Measurements from ENCODE around the gene CTRL.
"Not testable (repeated sequence)": the region's sequence is repeated elsewhere in the genome, so short reads cannot be mapped to it uniquely, and the experiment has no call there.

Gene CTRL

DNA sequence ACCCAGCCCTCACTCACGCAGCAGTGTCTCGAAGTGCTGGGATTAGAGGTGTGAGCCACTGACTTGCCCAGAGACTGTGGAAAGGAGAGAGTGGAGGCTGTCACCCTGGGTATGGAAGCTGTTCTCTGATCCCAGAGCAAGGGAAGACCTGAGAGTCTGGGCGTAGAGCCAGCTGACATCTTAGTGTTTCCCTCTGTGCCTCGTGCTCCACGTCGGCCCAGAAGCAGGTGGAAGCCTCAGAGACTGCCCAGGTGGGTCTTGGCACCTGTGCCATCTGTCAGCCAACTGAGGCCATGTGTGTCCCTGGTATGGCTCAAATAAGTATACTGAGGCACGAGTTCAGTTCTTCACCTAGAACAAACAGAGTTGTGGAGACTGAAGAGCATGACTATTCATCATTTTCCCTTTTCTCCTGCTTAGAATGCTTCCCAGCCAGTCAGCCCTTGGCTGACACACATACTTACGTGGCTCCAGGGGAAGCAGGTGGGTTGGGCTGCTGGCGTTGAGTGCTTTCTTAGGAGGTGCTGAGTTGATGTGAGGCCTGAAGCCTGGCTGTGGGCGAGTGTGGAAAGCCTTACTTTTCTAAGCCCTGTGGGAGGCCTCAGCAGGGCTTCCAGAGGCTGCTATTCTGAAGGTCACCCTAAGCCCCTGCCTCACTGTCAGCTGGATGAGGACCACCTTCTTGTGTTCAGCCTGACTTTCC, 8.1 kb downstream of the CTRL start:
- no peak for DNase-seq

DNA sequence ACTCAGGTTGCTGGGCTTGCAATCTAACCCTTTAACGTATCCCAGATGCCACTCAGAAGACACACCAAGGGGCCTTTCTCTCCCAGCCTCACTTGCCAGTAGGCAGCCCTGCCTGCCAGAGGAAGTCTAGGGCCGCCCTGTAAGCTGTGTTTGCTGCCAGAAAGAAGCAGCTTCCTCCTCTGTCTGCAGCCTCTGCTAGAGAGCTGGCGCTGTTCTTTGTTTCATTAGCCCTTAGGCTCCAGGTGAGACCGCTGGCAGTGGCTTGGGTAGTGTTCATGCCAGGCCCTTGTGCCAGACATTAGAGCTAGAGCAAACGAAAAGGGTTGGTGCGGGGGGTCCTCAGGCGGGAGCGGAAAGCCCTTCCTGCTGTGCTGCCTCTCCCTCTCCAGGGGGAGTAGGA, 8.9 kb downstream of the CTRL start:
- DNase-seq: peak in 1 of 2 experiments; percentile 27

DNA sequence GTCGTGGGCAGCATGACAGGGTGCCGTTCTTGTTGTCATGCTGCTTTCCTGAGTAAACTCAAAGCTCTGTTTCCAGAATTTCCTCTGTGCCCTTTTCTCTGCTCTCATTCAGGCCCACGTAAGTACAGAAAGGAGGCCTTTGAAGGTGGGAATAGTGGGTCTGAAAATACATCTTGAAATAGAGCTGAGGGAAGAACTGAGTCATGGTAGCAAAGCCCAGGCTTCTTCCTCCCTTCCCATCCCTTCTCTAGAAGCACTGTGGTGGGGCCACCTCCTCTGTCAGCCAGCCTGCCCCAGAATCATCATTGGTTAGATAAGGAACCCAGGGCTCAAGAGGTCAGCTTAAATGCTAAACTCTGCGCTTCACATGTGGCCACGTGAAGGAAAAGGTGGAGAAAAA, 9.4 kb downstream of the CTRL start:
- DNase-seq: no peak

DNA sequence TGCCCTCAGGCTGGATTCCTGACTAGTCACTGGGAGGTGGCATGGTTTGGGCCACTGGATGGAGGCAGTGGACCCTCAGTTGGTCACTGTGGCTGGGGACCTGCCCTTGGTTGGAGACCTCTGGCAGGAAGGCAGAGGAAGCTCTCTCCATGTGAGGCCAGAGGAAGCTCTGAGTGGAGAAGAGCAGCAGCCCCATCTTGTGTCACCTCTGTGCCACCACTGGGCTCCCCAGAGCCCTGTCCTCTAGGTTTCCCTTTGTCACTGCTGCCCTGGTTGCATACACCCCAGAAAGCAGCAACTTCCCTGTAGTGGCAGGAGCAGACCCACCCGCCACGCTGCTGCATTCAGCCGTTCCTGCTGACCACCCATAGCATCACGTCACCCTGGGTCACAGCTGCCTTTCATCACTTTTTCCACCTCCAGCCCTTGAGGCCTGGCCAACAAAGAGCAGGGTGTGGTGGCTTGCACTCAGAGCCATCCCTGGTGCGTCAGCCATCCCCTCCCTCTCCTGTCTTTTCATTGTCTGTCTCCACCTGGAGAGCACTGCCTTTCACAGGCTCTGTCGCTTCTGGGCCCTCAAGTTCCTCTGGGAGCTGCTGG, 11.9 kb downstream of the CTRL start:
- no peak for DNase-seq

DNA sequence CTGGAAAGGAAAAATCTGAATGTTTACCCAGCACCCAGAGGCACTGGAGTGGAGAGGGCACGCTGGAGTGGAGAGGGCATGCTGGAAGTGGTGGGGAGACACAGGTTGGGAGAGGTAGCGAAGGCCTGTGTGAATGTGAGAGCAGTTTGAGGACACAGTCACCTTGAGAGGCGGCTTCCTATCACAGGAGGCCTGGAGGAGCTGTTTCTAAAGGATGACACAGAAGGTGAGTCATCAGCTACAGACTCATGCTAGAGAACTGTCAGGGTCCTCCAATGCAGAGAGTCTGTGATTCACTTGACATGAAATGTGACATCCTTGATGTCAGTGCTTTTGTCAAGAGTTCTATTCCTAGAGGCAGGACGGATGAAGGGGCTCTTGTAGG, 13.8 kb downstream of the CTRL start:
- no peak for DNase-seq

DNA sequence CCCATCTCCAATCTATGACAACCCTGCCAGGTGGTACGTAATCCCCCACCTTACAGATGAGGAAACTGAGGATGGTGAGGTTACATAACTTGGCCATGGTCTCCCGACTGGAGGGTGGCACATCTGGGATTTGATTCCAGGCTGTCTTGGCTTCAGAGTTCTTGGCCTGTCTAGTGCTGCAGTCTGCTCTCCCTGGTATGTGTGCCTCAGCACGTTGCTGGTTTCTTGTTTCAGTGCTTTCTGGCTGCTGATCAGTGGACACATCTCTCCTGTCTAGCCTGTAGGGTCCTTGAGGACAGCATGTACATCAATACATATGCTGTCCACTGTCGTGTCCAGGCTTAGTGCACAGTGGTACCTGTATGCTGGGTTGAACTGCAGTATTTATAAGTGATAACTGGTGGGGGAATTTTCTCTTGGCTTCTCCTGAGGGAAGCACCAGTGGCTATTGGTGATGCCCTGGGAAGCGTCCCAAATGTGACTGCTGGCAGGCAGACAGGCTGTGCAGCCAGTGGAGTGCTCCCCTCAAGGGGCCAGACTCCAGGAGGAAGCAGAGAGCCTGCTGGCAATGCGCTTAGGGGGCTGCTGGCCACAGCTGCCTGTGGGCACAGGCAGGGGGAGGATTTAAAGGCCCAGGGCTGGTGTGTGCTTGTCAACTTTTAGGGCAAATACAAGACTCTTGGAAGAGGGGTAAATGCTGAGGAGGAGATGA, 14.4 kb downstream of the CTRL start:
- DNase-seq: peak; percentile 24 to 55

DNA sequence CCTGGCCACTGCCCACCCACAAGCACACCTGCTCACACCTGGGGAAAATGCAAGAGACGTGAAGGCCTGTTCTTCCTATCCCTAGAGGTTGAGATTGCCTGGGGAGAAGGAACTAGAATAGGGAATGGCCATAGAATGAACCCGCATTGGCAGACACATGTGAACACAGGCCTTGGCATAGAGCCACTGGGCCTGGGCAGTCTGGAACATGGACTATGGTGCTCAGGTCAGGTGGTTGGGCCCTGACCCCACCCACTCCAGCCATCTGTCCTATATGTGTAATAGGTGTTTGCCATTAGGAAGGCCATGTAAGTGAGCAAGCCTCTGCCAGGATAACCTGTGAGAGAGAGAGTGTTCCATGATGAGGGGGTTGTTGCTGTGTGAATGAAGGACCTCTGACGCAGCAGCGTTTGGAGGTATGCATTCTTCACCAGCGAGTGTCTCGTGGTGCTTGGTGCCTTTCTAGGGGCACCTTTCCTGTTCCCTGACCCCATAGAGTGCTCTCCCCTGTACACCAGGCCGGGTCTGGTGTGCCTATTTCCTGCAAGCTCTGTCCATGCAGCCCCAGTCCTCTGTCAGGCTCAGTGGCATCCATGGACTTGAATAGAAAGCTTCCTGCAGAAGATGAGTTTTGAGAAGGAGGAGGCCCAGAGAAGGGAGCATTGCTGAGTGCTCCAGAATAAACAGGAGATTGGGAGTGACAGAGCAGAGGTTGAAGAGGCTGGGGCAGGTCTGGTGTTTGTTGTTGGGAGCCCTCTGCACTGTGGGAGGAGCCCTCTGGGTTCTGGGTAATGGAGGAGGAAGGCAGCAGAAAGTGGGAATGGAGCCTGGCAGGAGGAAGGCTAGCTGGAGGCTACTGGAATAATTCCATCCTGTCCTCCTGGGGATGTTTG, 15.6 kb downstream of the CTRL start:
- no peak for DNase-seq

DNA sequence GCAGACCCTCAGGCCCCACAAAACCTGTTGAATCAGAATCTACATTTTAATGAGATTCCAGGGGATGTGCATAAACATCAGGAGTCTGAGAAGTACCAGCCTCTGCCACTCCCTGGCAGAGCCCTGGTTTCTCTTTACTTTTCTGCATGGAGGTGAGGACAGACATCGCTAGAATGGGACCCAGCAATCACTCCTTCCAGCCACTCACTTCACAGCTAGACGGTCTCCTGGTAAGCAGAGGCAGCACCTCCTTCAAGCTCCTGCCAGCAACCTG, 16.2 kb downstream of the CTRL start:
- not testable (repeated sequence) for DNase-seq

DNA sequence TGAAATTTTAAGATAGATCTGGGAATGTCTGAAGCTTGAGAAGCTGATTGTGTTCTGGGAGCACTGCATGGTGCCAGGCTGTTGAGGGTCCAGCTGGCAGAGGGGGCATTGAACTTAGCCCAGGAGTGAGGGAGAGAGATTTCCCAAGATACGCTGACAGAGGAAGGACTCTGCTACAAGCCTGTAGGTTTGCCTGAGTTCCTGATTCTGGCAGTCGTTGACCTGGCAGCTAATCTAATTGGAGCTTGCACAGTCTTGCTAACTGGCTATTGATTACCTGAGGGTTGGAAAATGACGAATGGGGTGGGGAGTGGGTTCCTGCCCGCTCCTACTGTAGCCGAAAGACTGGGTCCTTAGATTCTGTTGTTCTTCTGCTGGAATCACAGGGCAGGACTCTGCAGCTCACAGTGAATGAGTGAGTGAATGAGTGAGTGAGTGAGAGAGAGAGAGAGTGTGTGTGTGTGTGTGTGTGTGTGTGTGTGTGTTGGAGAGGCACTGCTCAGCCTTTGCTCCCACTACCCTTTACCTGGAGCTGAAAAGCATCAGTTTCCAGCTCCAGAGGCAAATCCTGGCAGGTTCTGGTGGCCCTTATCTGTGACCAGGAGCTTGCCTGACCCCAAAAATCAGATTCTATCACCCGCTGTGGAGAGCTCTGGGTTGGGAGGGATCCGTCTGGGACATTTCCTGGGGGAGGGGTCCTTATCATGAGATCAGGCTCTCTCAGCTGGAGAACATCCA, 16.7 kb downstream of the CTRL start:
- DNase-seq: no peak

DNA sequence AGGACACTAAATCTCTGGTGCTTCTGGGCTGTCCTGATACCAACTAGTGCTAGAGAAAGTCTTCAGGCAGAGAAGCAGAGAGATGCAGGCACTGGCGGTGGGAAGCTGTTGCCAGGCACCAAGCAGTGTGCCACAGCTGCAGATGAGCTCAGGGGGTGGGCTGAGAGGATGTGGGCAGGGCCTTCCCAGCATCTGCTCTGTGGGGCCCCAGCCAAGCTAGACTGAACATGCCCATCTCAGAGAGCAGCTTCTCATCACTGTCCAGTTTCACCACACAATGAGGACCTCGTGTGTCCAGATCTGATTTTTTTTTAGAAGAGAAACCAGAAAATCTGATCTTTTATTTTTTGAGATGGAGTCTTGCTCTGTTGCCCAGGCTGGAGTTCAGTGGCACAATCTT, 21.5 kb downstream of the CTRL start:
- DNase-seq: no peak

DNA sequence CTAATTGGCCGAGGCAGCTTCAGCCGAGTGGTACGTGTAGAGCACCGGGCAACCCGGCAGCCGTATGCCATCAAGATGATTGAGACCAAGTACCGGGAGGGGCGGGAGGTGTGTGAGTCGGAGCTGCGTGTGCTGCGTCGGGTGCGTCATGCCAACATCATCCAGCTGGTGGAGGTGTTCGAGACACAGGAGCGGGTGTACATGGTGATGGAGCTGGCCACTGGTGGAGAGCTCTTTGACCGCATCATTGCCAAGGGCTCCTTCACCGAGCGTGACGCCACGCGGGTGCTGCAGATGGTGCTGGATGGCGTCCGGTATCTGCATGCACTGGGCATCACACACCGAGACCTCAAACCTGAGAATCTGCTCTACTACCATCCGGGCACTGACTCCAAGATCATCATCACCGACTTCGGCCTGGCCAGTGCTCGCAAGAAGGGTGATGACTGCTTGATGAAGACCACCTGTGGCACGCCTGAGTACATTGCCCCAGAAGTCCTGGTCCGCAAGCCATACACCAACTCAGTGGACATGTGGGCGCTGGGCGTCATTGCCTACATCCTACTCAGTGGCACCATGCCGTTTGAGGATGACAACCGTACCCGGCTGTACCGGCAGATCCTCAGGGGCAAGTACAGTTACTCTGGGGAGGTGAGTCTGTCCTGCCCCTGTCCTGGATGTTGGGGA, 22.5 kb downstream of the CTRL start:
- no peak for DNase-seq

DNA sequence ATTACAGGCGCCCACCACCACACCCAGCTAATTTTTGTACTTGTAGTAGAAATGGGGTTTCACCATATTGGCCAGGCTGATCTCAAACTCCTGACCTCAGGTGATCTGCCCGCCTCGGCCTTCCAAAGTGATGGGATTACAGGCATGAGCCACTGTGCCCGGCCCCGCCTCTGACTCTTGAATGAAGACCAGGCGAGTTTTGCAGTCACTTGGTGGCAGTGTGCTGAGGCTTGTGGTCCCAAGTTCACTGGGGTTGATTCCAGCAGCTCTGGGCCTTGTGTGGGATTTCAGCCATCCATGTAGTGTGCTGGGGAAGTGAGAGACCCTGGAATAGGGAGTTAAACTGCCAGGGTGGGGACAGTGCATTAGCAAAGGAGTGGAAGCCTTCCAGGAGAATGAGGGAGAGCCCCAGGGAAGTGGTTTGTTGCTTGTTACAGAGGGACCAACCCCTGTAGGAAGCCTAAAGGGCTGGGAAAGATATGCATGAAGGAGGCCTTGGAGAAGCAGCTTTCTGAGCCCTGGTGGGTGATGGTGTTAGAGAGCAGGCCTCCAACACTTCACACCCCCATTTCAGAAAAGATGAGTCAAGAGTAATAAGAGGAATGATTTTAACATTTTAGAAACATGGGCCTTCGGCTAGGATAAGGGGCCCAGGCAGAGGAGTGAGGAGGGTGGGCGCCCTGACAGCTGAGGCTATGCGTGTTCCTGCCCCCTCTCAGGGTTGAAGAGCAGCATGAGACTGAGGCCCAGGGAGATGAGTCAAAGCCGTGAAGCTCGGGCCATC, 24.1 kb downstream of the CTRL start:
- no peak for DNase-seq

DNA sequence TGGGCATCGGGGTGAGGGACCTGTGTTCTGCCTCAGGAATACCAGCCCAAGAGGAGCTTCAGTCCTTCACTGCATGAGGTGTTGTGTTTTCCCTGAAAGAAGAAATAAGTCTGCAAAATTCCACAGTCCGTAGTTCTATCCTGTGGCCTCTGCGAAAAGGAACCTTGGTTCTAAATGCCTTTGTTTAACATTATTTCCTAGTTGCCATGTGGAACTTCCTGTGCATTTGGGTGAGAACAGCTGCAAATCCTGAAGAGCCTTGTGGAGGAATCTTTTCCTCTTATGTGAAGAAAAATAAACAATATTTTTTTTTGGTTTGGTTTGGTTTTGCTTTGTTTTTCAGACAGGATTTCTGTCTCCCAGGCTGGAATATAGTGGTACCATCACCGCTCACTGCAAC, 28.8 kb downstream of the CTRL start:
- no peak for DNase-seq

DNA sequence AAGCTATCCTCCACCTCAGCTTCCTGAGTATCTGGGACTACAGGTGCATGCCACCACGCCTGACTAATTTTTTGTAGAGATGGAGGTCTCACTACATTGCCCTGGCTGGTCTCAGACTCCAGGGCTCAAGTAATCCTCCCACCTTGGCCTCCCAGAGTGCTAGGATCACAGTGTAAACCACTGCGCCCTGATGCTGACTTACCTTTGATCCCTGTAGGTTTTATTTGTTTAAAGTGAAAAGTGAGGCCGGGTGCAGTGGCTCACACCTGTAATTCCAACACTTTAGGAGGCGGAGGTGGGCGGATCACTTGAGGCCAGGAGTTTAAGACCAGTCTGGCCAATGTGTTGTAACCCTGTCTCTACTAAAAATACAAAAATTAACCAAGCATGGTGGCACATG, 29.9 kb downstream of the CTRL start:
- no peak for DNase-seq

DNA sequence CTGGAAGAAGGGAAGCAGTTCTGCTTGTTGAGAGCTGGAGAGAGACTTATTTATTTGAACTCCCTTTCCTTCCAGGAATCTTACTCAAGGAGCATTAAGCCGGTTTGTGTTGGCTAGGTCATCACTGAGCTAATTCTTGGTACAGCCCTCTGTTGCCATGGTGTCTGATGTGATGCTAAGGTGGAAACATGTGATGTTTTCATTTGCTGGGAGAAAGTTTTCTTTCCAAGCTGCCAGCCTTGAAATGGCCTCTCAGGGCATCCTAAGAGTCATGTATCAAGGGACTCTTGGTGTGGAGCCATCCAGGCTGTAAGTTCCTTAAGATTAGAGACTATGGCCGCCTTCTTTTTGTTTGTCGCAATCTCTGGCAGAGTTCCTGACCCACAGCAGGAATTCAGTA, 34.4 kb downstream of the CTRL start:
- no peak for DNase-seq

DNA sequence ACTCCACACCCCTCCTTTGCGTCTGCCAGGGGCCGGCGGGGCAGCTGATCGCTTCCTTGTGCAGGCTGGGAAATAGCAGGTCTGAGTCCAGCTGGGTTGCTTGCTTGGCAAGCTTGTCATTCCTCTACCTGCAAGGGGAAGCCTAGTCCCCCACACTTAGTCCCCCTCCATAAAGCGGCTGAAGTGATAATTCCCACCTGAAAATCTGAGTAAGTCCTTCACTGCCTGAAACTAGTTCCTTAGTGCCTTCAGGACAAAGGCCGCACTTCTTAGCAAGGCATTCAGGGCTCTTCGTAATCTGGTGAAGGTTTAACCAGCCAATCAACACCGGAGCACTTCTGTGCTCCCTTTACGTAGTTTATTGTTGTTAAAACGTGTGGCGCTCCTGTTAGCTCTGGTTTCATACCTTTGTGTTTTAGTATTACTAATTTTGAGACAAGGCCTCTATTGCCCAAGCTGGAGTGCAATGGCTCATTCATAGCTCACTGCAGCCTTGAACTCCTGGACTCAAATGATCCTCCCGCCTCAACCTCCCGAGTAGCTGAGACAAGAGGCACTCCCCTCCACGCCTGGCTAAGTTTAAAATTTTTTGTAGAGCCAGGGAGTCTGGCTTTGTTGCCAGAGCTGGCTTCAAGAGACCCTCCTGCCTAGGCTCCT, 37.8 kb downstream of the CTRL start:
- DNase-seq: no peak

DNA sequence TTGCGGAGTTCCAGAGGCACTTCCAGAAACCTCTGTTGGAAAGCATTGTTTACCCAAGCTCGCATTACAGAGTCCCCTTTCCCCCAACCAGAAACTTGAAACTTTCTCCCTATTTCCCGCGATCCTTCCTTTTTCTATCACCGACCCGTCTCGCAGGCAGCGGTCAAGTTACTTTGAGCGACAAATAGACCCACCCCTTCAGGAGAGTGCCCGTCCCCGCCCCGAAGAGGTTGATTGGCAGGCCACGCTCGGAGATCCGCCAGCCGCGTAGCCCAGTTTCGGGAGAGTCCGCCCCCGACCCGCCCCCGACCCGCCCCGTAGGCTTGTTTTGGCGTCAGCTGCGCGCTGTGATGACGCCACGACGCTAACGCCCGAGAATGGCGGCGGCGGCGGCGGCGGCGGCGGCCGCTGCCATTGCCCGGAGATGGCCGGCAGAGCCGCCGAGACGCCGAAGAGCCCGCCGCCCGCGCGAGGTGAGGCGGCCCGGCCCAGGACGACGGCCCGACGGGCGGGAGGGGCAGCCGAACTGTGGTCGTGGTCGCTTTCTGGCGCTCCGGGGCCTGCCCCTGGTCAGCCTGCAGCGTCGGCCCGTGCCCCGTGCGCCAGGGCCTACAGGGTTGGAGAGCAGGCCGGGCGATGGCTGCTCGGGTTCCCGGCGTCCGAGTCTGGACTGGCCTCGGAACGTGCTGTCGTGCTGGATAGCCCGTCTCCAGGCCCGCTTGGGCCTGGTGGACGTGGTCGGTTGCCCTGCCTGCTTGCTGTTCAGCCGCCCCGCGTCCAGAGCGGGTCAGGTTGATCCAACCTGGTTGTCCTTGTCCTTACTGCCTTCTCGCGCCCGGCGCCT, 38.5 kb downstream of the CTRL start, which contains the start of gene PSKH1:
TSS of gene PSKH1 (plus strand) at position 356 of the 844 bp plus-strand sequence. CDS start 15,496 bp downstream, outside the sequence.
- peak; percentile 81 to 92 for DNase-seq

DNA sequence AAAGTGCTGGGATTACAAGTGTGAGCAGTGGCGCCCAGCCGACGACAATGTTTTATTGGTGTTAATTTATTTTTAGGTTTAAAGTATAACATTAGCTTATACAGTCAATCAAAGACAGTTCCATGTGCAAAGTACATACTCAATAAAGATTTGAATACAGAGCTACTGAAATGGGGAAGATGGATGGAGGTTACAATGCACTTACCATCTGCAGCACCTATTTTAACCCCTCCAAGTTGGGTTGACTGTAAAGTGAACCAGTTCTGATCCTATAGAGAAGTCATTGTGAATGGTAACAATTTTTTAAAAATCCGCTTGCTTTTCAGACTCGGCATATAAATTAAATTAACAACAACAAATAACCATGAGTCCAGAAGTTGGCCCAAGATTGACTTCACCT, 39.3 kb downstream of the CTRL start:
- DNase-seq: no peak

DNA sequence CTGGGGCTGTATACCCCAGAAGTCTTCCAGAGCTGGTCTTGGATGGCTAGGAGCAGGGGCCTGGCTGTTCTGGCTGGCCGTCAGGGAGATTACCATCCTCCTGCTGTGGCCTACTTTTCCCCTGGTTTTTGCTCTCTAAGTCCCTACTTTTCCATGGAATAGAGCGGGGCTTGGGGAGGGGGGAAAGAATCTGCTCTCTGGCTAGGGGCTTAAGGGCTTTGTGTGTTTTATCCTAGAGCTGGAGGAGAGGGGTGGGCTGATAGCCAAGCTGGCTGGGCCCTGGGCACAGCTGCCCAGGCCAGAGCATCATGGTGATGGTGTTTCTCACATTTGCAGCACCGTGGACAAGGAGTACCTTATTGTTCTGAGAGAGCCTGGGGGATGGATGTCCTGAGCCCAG, 43.3 kb downstream of the CTRL start:
- no peak for DNase-seq

DNA sequence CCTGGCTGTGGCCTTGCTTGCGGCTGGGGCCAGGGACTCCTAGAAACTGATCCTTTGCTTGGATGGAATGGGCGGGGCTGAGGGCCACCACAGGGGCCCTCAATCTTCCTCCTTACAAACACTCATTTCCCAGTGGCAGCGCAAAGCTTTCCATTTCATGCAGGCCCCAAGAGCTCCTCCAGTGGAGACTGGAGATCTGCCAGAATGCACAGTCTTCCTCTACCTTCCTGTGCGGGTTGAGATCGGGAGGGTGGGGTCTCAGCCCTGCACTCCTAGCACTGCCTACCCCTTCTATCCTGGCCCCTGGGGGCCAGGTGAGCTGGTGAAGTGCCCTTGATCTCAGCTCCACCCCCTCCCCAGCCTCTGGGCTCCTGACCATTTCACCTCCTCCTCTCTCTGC, 45.3 kb downstream of the CTRL start:
- DNase-seq: no peak
